Aorta (tissue), 5 donors: ENCODE results near the gene RANBP17. TPM values are rescaled to one million over a fixed set of nuclear protein-coding genes. Genes with fewer than 3 reads are reported as not detected.

Experiments
- ATAC-seq: fragments of 200-7000 bp; cut with Tn5 transposase; one replicate; pipeline ENCODE4 v1.9.1; 2022; ENCODE audit warnings: moderate library complexity; ENCODE audit not compliant: low FRiP score
- DNase-seq, 2 donors: peaks; one replicate each; pipeline ENCODE4 v3.0.0-alpha.2; 2020
- H3K27ac ChIP-seq, 2 donors: one replicate each; pipeline ENCODE4 v1.5.1; 2013; ENCODE audit warnings: low read length in 2 of 2, mild to moderate bottlenecking in 2 of 2, moderate library complexity in 2 of 2, control low read depth in 1 of 2, inconsistent platforms in 1 of 2, low read depth in 1 of 2
- H3K27me3 ChIP-seq, 2 donors: one replicate each; pipeline ENCODE4 v1.6.1; 2013; ENCODE audit warnings: control low read depth in 1 of 2, low read length in 1 of 2, mild to moderate bottlenecking in 1 of 2, moderate library complexity in 1 of 2; ENCODE audit not compliant: insufficient read depth in 2 of 2, control insufficient read depth in 1 of 2
- H3K36me3 ChIP-seq, 2 donors: one replicate each; pipeline ENCODE4 v1.6.1; 2013; ENCODE audit warnings: control low read depth in 1 of 2, low read length in 1 of 2, mild to moderate bottlenecking in 1 of 2; ENCODE audit not compliant: insufficient read depth in 2 of 2, control insufficient read depth in 1 of 2
- H3K4me1 ChIP-seq, 2 donors: one replicate each; pipeline ENCODE4 v1.6.1; 2013; ENCODE audit warnings: low read length in 2 of 2, control low read depth in 1 of 2, mild to moderate bottlenecking in 1 of 2, moderate library complexity in 1 of 2; ENCODE audit not compliant: insufficient read depth in 2 of 2, control insufficient read depth in 1 of 2
- H3K4me3 ChIP-seq, 2 donors: one replicate each; pipeline ENCODE4 v1.5.1; 2013; ENCODE audit warnings: low read length in 2 of 2, control low read depth in 1 of 2, mild to moderate bottlenecking in 1 of 2
- H3K9me3 ChIP-seq: one replicate; pipeline ENCODE4 v1.6.1; 2013; ENCODE audit warnings: mild to moderate bottlenecking, low read length; ENCODE audit not compliant: control insufficient read depth
- WGBS, 2 donors: extraction: QIAGEN DNeasy Blood & Tissue Kit; methylation state at CpG; one replicate each; pipeline ENCODE4 v1.1.7; 2013; 5-methylcytosine and 5-hydroxymethylcytosine counted together
- intact Hi-C, 2 donors: fragments of 100-400 bp; cut with DNase I; formaldehyde crosslinking; loops; one replicate each; pipeline versions ENCODE4 v1.14.2 to v1.15.0; 2022
- polyA plus RNA-seq, 2 donors: library from polyadenylated mRNA; stranded (reverse); fragments of 200-250 nt; gene quantifications; one replicate each; pipeline ENCODE4 v1.2.3, GENCODE V29; 2013
- total RNA-seq, 2 donors: library from RNA; stranded (reverse); fragmentation: NEBNext Ultra II Directional; extraction: Animal tissue kit (Norgen Biotek cat#: 25700); gene quantifications; one replicate each; pipeline ENCODE4 v1.2.1, GENCODE V29; 2021
- donor health status: healthy with polysubstance abuse.
- donor health status: Bipolar disorder and iron deficiency.
- donor health status: DM: no; HTN: no; CAD: no.
- donor health status: DM: no; HTN: no; CAD: no.
- donor health status: DM: yes; HTN: yes; CAD: no.

Gene RANBP17
- total and polyA plus RNA-seq, 4 donors = 1.3 to 13.6 (median 7.5) TPM

DNA sequence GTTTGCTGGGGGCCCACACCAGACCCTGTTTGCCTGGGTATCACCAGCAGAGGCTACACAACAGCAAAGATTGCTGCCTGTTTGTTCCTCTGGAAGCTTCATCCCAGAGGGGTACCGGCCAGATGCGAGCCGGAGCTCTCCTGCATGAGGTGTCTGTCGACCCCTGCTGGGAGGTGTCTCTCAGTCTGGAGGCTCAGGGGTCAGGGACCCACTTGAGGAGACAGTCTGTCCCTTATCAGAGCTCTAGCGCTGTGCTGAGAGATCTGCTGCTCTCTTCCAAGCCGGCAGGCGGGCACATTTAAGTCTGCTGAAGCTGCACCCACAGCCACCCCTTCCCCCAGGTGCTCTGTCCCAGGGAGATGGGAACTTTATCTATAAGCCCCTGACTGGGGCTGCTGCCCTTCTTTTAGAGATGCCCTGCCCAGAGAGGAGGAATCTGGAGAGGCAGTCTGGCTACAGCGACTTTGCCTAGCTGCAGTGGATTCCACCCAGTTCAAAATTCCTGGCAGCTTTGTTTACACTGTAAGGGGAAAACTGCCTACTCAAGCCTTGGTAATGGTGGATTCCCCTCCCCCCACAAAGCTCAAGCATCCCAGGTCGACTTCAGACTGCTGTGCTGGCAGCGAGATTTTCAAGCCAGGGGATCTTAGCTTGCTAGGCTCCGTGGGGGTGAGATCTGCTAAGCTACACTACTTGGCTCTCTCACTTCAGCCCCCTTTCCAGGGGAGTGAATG lies 241.2 kb downstream of the RANBP17 start:
- Histone ChIP-seq H3K4me3 (no peak overlapping the region), H3K4me1 (no peaks in the 10 kb centered on the region), H3K27ac (no peak overlapping the region), H3K27me3 (no peaks in the 10 kb centered on the region), H3K9me3 (no peaks in the 10 kb centered on the region), H3K36me3 (no peaks in the 10 kb centered on the region)
- intact Hi-C loops = no loop called here
- WGBS, 2 donors = 72 to 75% methylated on average over 11 of the region's 11 CpGs
- ATAC-seq (no peak), DNase-seq (no peak)

DNA sequence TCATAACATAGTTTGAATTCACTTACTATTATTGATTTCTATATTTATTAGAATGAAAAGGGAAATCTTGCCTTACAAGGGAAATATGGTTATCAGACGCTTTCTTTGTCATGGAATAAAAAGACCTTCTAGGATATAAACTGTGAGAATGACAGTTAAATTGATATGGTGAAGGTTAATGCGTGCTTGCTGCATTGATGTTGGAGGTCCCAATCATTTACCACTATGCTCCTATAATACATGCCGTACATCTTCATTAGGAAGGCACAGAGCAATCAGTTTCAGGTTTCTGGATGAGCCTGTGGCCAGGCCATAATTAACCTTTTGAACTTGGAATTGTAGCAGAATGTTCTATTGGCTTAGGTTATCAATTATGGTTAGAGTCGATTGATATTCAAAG lies 245.9 kb downstream of the RANBP17 start:
- no peaks in the 10 kb centered on the region for H3K9me3 ChIP-seq
- no peaks in the 10 kb centered on the region for H3K4me1 ChIP-seq
- DNase-seq = no peak
- no peak for ATAC-seq
- H3K27ac ChIP-seq = no peak overlapping the region
- intact Hi-C loops = no loop called here
- H3K27me3 ChIP-seq = no peaks in the 10 kb centered on the region
- 92 to 95% methylated on average over 4 of the region's 4 CpGs for WGBS, 2 donors
- H3K36me3 ChIP-seq = no peaks in the 10 kb centered on the region
- no peak overlapping the region for H3K4me3 ChIP-seq

DNA sequence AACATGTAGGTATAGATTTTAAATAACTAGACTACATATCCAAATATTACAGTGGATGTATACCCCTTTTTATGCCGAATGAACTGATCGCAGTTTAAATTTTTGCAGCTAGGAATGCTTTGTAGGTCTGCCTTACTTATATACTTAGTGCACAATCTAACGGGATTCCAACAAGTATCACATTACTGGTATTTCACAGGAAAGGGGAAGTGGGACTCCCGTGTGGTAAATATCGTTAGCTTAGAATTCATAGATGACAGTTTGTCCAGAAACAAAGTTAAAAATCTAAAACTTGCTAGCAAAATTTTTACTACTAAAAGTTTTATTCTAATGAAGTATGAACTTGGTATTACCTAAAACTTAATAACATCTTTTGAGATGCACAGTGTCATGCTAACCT lies 253.7 kb downstream of the RANBP17 start:
- Histone ChIP-seq H3K36me3 (no peaks in the 10 kb centered on the region), H3K27me3 (no peaks in the 10 kb centered on the region), H3K27ac (no peak overlapping the region), H3K4me1 (no peaks in the 10 kb centered on the region), H3K4me3 (no peak overlapping the region), H3K9me3 (peaks cover 2% of the 10 kb centered on the region)
- DNase-seq = no peak
- ATAC-seq = no peak
- WGBS, 2 donors = 93 to 94% methylated on average over 5 of the region's 5 CpGs
- intact Hi-C loops = no loop called here

DNA sequence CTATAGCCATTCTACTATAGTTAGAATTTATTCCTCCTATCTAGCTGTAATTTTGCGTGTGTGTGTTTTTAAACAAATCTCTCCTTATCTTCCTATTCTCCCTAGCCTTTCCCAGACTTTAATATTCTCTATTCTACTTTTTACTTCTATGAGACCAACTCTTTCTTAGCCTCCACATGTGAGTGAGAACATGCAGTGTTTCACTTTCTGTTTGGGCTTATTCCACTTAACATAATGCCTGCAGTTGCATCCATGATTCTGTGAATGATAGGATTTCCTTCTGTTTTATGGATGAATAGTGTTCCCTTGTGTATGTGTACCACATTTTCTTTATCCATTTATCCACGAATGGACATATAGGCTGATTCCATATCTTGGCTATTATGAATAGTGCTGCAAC lies 254.9 kb downstream of the RANBP17 start:
- Histone ChIP-seq H3K4me3 (no peak overlapping the region), H3K9me3 (peaks cover 2% of the 10 kb centered on the region), H3K4me1 (no peaks in the 10 kb centered on the region), H3K27me3 (no peaks in the 10 kb centered on the region), H3K36me3 (no peaks in the 10 kb centered on the region), H3K27ac (no peak overlapping the region)
- WGBS, 2 donors = 90 to 91% methylated on average over 2 of the region's 2 CpGs
- intact Hi-C loops = no loop called here
- ATAC-seq (no peak), DNase-seq (no peak)

DNA sequence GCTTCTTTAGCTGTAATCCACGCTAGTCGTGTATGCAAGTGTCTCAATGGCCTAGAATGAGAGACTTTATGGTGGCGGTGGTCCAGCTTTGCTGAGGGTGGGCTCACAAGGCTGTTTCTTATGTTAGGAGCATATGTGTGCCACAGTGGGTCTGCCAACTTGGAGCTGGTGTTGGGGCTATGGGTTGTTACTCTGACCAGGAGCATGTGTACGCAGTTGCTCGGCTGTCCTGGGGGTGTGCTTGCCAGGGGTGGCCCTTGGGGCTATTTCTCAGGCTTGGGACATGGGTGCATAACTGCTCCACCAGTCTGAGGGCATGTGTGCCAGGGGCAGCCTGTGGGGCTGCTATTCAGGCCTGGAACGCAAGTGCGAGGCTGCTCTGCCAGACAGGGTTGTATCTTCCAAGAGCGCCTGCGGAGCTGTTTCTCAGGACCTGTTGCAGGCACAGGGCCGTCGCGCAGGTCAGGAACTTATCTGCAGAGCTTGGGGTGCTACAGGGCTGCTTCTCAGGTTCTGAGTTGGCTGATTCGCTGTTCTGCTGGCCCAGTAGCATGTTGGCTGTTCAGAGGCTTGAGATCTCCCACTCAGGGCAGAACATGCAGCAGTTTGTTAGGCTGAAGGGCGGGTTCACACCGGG lies 259.3 kb downstream of the RANBP17 start:
- no peaks in the 10 kb centered on the region for H3K4me1 ChIP-seq
- ATAC-seq = peak; percentile 54
- H3K4me3 ChIP-seq = no peak overlapping the region
- WGBS, 2 donors = 87 to 91% methylated on average over 15 of the region's 15 CpGs
- intact Hi-C loops = no loop called here
- H3K27ac ChIP-seq = no peak overlapping the region
- DNase-seq = no peak
- H3K9me3 ChIP-seq = peaks cover 2% of the 10 kb centered on the region
- H3K27me3 ChIP-seq = no peaks in the 10 kb centered on the region
- H3K36me3 ChIP-seq = no peaks in the 10 kb centered on the region

DNA sequence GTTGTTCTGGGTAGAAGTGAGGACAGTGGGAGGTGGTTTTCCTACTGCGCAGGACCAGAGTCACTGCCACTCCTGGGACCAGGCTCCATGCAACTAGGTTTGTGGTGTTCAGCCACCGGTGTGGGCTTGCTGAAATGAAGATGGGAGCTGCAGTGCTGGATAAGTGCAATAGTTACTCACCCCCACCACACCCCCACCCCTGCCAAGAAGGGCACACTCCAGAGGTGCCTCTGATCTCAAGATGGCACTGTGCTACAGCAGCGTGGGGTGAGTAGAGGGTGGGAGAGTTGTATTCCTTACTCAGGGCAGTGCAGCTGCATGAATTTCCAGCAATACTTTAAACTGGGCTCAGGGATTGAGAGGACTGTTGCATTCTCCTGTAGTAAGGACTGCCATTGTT lies 259.8 kb downstream of the RANBP17 start:
- H3K36me3 ChIP-seq = no peaks in the 10 kb centered on the region
- no peaks in the 10 kb centered on the region for H3K27me3 ChIP-seq
- WGBS, 2 donors = 86 to 92% methylated on average over 3 of the region's 3 CpGs
- peaks cover 2% of the 10 kb centered on the region for H3K9me3 ChIP-seq
- H3K4me1 ChIP-seq = no peaks in the 10 kb centered on the region
- no peak overlapping the region for H3K27ac ChIP-seq
- H3K4me3 ChIP-seq = no peak overlapping the region
- ATAC-seq = peak; percentile 11
- no peak for DNase-seq
- intact Hi-C loops = no loop called here

DNA sequence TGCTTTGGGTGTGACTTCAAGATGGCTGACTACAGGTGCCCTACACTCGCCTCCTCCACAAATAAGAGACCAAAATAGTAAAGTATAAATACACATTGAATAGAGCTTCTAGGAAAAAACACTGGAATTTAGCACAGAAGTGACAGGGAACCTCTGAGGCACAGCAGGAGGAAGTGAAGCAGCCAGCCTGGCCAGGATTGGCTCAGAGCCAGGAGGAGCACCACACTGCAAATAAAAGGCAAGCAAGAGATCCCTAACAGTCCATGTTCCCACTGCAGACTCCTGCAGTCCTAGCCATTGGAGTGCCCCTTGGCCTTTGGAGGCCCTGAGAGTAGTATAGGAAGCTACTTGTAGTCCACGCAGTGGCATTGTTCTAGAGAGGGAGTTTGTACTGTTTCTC lies 260.6 kb downstream of the RANBP17 start:
- WGBS, 2 donors = 76% methylated on average over 2 of the region's 2 CpGs
- no peak for ATAC-seq
- Histone ChIP-seq H3K27ac (no peak overlapping the region), H3K27me3 (no peaks in the 10 kb centered on the region), H3K4me3 (no peak overlapping the region), H3K36me3 (no peaks in the 10 kb centered on the region), H3K4me1 (no peaks in the 10 kb centered on the region), H3K9me3 (peaks cover 2% of the 10 kb centered on the region)
- intact Hi-C loops = no loop called here
- peak in 1 of 2 donors; percentile 63 for DNase-seq

DNA sequence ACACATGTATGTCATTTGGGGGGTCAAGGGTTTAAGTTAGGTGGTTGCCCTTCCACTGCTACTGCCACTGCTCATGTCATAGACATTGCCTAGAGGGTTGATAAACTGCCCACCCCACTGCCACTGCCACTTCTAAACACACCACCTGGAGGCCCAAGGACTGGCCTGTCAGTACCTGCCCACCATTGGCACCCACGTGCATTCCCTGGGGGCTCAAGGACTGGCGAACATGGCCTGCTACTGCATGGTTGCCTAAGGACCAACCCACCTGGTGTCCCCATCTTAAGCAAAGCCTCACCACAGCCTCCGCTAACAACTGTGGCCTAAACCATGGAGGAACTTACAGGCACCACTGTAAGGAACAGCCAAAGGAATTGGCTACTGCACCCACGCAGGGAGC lies 261.6 kb downstream of the RANBP17 start:
- DNase-seq = no peak
- Histone ChIP-seq H3K4me1 (no peaks in the 10 kb centered on the region), H3K9me3 (peaks cover 2% of the 10 kb centered on the region), H3K27ac (no peak overlapping the region), H3K4me3 (no peak overlapping the region), H3K36me3 (no peaks in the 10 kb centered on the region), H3K27me3 (no peaks in the 10 kb centered on the region)
- intact Hi-C loops = no loop called here
- 96 to 98% methylated on average over 4 of the region's 4 CpGs for WGBS, 2 donors
- no peak for ATAC-seq

DNA sequence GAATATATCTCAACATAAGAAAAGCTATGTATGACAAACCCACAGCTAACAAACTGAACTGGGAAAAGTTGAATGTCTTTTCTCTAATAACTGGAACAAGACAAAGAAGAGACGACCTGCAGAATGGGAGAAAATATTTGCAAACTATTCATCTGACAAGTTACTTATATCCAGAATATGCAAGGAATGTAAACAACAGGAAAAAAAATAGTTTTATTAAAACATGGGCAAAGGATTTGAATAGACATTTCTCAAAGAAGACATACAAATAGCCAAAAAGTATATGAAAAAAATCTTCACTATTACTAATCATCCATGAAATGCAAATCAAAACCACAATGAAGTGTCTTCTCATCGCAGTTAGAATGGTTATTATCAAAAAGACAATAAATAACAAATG lies 265.5 kb downstream of the RANBP17 start:
- no peaks in the 10 kb centered on the region for H3K27me3 ChIP-seq

More for the DNA sequence above, 265.5 kb downstream of the RANBP17 start:
- ATAC-seq (no peak), DNase-seq (no peak)
- H3K27ac ChIP-seq = no peak overlapping the region
- H3K9me3 ChIP-seq = no peaks in the 10 kb centered on the region
- intact Hi-C loops = no loop called here
- WGBS, 2 donors = 65 to 69% methylated on average over 2 of the region's 2 CpGs
- H3K36me3 ChIP-seq = no peaks in the 10 kb centered on the region
- H3K4me1 ChIP-seq = no peaks in the 10 kb centered on the region
- H3K4me3 ChIP-seq = no peak overlapping the region
